ENCODE measurements around the gene BRAP. TPM values are rescaled to one million over a fixed set of nuclear protein-coding genes. Genes with fewer than 3 reads are reported as not detected.
"Not testable (repeated sequence)": the region's sequence is repeated elsewhere in the genome, so short reads cannot be mapped to it uniquely, and the experiment has no call there.

BRAP gene
- total RNA-seq, 5 donors from 2014 or later (not counting 1 experiment from before 2014, with no cell fraction given): 20.4 to 23.3 (median 20.6) TPM

DNA sequence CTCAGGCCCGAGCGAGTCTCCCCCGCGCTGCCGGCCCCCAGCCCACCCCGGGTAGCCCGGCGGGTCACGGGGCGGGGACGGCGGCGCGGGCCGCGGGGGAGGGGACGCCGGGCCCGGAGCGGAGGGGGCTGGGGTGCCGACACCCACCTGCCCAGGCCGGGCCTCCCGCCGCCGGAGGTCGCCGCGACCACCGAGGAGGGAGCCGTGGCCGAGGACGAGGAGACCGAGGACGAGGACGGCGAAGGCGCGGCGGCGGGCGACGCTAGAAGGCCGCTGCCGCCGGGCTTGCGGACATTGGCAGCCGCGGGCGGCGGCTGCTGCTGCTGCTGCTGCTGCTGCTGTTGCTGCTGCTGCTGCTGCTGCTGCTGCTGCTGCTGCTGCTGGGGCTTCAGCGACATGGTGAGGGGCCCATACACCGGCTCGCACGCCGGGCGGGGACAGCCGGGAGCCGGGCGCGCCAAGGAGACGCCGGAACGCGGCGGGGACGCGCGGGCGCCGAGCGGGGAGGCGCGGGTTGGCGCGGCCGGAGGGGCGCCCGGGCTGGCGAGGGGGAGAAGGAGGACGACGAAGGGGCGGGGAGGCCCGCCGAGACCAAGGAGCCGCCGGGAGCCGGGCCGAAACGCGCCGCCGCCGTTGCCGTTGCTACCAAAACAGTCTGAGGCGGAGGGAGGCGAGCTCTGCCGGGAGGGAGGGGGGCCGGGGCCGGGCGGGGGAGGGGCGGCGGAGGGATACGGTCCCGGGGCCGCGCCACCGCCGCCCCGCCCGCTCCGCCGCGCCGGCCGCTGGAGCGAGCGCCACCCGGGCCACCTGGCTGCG lies 86.9 kb downstream of the BRAP start, which contains the start of gene ATXN2:
Gene ATXN2, minus strand, starts transcription at position 679 of the 816 bp plus-strand sequence. Its CDS starts 281 bp downstream, at position 398.
- peaks cover 41 to 45% (median 44%) of the 10 kb centered on the region in 3 donors for H3K4me1 Mint-ChIP-seq
- ChIA-PET CTCF (interaction anchor here in 1 of 2 donors (0.5 kb wide), 1 partner anchor 263 kb away, joined by 3 read pairs; no protein-coding TSS in a partner anchor), POLR2A (no interaction called here)
- H3K4me3 Mint-ChIP-seq: peak within 1 kb of the TSS; percentile 87 to 93 (median 91)
- ATAC-seq (replicated peaks in 1 of 4) (peak; percentile 73 to 78 (median 76)), DNase-seq (peak in 32 of 35 experiments; percentile 14 to 87 (median 58))
- under 1% methylated on average over 96 of the region's 119 CpGs for whole genome bisulfite sequencing (ENCODE audit: insufficient coverage)
- H3K27me3 Mint-ChIP-seq: no peaks in the 10 kb centered on the region
- H3K9me3 Mint-ChIP-seq: no peaks in the 10 kb centered on the region
- Histone ChIP-seq H3K9me3 (no peaks in the 10 kb centered on the region), H3K27me3 (replicated peaks in 1 of 2; ENCODE audit: control insufficient read depth in 2 of 2, extremely low read depth in 1 of 2, insufficient read depth in 2 of 2, low read length in 1 of 2) (no peaks in the 10 kb centered on the region), H3K36me3 (ENCODE audit: control insufficient read depth in 2 of 2, extremely low read depth in 1 of 2, insufficient read depth in 1 of 2, low read length in 1 of 2) (no peaks in the 10 kb centered on the region), H3K4me1 (ENCODE audit: control insufficient read depth in 1 of 2, extremely low read depth in 1 of 2, insufficient read depth in 2 of 2, low read length in 2 of 2) (peaks cover 12 to 21% of the 10 kb centered on the region in 2 experiments), H3K27ac (ENCODE audit: low read length) (peak within 1 kb of the TSS; percentile 79), H3K4me3 (ENCODE audit: control insufficient read depth in 1 of 2, extremely low read depth in 1 of 2, low read length in 1 of 2) (peak within 1 kb of the TSS; percentile 93)
- H3K36me3 Mint-ChIP-seq: no peaks in the 10 kb centered on the region
- peak within 1 kb of the TSS; percentile 84 to 90 for H3K27ac Mint-ChIP-seq

- DNase-seq (peak in 22 of 35 experiments; percentile 1 to 33 (median 8)), ATAC-seq (replicated peaks in 1 of 4) (no peak)
- H3K36me3 Mint-ChIP-seq: no peaks in the 10 kb centered on the region
- CTCF ChIA-PET: no interaction called here
- H3K27me3 Mint-ChIP-seq: no peaks in the 10 kb centered on the region
- peak overlapping the region; percentile 80 to 91 for H3K27ac Mint-ChIP-seq
- Histone ChIP-seq H3K4me1 (ENCODE audit: control insufficient read depth in 1 of 2, extremely low read depth in 1 of 2, insufficient read depth in 2 of 2, low read length in 2 of 2) (peaks cover 12 to 21% of the 10 kb centered on the region in 2 experiments), H3K27me3 (replicated peaks in 1 of 2; ENCODE audit: control insufficient read depth in 2 of 2, extremely low read depth in 1 of 2, insufficient read depth in 2 of 2, low read length in 1 of 2) (no peaks in the 10 kb centered on the region), H3K4me3 (ENCODE audit: control insufficient read depth in 1 of 2, extremely low read depth in 1 of 2, low read length in 1 of 2) (peak overlapping the region; percentile 93), H3K9me3 (no peaks in the 10 kb centered on the region), H3K27ac (ENCODE audit: low read length) (peak overlapping the region; percentile 1), H3K36me3 (ENCODE audit: control insufficient read depth in 2 of 2, extremely low read depth in 1 of 2, insufficient read depth in 1 of 2, low read length in 1 of 2) (no peaks in the 10 kb centered on the region)
- peak overlapping the region; percentile 87 to 93 (median 91) for H3K4me3 Mint-ChIP-seq
- POLR2A ChIA-PET: no interaction called here
- no peaks in the 10 kb centered on the region for H3K9me3 Mint-ChIP-seq
- peaks cover 47 to 49% (median 47%) of the 10 kb centered on the region in 3 donors for H3K4me1 Mint-ChIP-seq
- WGBS (ENCODE audit: insufficient coverage): 0% methylated on average over 16 of the region's 67 CpGs
Measured at GRCh38 chr12:111597831-111598636, 87.7 kb downstream of the BRAP start.

DNA sequence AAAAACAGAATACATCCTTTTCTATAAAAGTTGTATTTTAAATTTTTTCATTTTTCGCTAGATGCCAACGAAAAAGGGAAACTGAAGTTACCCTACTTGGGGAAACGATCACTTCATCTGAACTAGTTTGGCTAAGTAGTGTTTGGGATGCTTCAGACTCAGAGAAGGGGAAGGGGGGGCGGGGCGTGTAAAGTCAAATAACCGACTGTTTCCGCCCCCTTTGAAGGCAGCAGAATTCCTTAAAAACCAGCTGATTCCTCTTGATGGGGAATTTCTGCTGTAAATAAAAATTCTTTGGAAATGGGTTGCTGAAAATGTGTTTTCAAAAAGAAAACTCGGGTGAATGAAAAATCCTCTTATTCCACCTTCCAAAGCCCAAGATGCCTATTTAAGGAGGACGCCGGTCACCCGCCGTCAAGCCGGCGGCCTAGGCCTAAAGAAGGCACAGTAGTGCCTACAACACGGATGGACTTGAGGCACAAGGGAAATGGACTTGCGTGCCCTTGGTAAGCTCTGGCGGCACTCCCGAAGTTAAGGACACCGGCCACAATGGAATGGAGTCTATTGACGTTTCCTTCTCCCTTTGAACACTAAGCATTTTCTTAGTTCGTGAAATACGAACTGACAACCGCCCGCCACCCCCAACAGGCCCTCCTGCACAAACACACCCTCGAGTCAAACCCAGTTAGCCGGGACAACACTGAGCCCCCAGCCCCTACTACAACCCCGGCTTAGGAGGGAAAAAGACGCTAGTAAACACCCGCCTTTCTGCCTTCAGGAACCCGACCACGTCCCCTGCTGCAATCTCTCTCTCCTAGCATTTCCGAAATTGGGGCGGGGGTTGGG lies 88.5 kb downstream of the BRAP start:
- no peaks in the 10 kb centered on the region for H3K27me3 Mint-ChIP-seq
- 7% methylated on average over 18 of the region's 33 CpGs for WGBS (ENCODE audit: insufficient coverage)
- Histone ChIP-seq H3K27me3 (replicated peaks in 1 of 2; ENCODE audit: control insufficient read depth in 2 of 2, extremely low read depth in 1 of 2, insufficient read depth in 2 of 2, low read length in 1 of 2) (no peaks in the 10 kb centered on the region), H3K27ac (ENCODE audit: low read length) (peak overlapping the region; percentile 1), H3K9me3 (no peaks in the 10 kb centered on the region), H3K4me3 (ENCODE audit: control insufficient read depth in 1 of 2, extremely low read depth in 1 of 2, low read length in 1 of 2) (peak overlapping the region; percentile 93), H3K36me3 (ENCODE audit: control insufficient read depth in 2 of 2, extremely low read depth in 1 of 2, insufficient read depth in 1 of 2, low read length in 1 of 2) (no peaks in the 10 kb centered on the region), H3K4me1 (ENCODE audit: control insufficient read depth in 1 of 2, extremely low read depth in 1 of 2, insufficient read depth in 2 of 2, low read length in 2 of 2) (peaks cover 12 to 21% of the 10 kb centered on the region in 2 experiments)
- peak overlapping the region; percentile 87 to 93 (median 91) for H3K4me3 Mint-ChIP-seq
- ChIA-PET POLR2A (interaction anchor here in 1 of 2 donors (0.7 kb wide), 1 partner anchor 892 kb away, joined by 3 read pairs; no protein-coding TSS in a partner anchor), CTCF (no interaction called here)
- H3K27ac Mint-ChIP-seq: peak overlapping the region; percentile 80 to 91
- no peaks in the 10 kb centered on the region for H3K9me3 Mint-ChIP-seq
- DNase-seq (peak in 17 of 35 experiments; percentile 1 to 29 (median 13)), ATAC-seq (replicated peaks in 1 of 4) (no peak)
- no peaks in the 10 kb centered on the region for H3K36me3 Mint-ChIP-seq
- peaks cover 47 to 53% (median 52%) of the 10 kb centered on the region in 3 donors for H3K4me1 Mint-ChIP-seq

- H3K4me3 ChIP-seq (ENCODE audit: control insufficient read depth in 1 of 2, extremely low read depth in 1 of 2, low read length in 1 of 2); DNase-seq; H3K36me3 ChIP-seq (ENCODE audit: control insufficient read depth in 2 of 2, extremely low read depth in 1 of 2, insufficient read depth in 1 of 2, low read length in 1 of 2); H3K27me3 ChIP-seq (replicated peaks in 1 of 2; ENCODE audit: control insufficient read depth in 2 of 2, extremely low read depth in 1 of 2, insufficient read depth in 2 of 2, low read length in 1 of 2); H3K9me3 Mint-ChIP-seq; H3K9me3 ChIP-seq; ATAC-seq (replicated peaks in 1 of 4); POLR2A ChIA-PET; CTCF ChIA-PET; H3K36me3 Mint-ChIP-seq; H3K27ac Mint-ChIP-seq; H3K27ac ChIP-seq (ENCODE audit: low read length); H3K27me3 Mint-ChIP-seq: not testable (repeated sequence)
- whole genome bisulfite sequencing (ENCODE audit: insufficient coverage): 100% methylated on average over 3 of the region's 15 CpGs
- Mint-ChIP-seq H3K4me1 (peaks cover 47 to 56% (median 52%) of the 10 kb centered on the region in 3 donors), H3K4me3 (peak overlapping the region in 1 of 3 donors; percentile 28)
- H3K4me1 ChIP-seq (ENCODE audit: control insufficient read depth in 1 of 2, extremely low read depth in 1 of 2, insufficient read depth in 2 of 2, low read length in 2 of 2): peaks cover 12 to 21% of the 10 kb centered on the region in 2 experiments
Measured at GRCh38 chr12:111595341-111595835, 90.4 kb downstream of the BRAP start.

Other genes with a start within 250 kb of the BRAP start
- 10 to 100 TPM; 48.6 to 54.0 (median 50.3) TPM for gene ATXN2, start 86.6 kb downstream of the BRAP start, total RNA-seq
- 10 to 100 TPM; 28.8 to 53.4 (median 47.9) TPM for gene ACAD10, start 97 bp upstream of the BRAP start, total RNA-seq
- 1 to 10 TPM; 1.3 to 3.5 (median 2.5) TPM for gene ALDH2, start 81.0 kb upstream of the BRAP start, total RNA-seq
- 10 to 100 TPM; 59.1 to 70.2 (median 65.3) TPM for gene MAPKAPK5, start 156.3 kb upstream of the BRAP start, total RNA-seq

Measured in T-cell (primary cell).